ENCODE data around the gene FBLIM1.

FBLIM1 gene

GRCh38 chr1:15771836-15772515 is 13.4 kb downstream of the FBLIM1 start (continued):
- TF ChIP-seq GLI4 (tag by site-specific recombination; IDR thresholded peaks at IDR 0.05) (no peak), KLF8 (tag by site-specific recombination; IDR thresholded peaks at IDR 0.05) (no peak), ZNF488 (tag by site-specific recombination; IDR thresholded peaks at IDR 0.05) (no peak), ZBTB11 (tag by site-specific recombination; conservative IDR thresholded peaks at IDR 0.05; ENCODE audit: low read depth) (no peak)

GRCh38 chr1:15775706-15776105 is 17.1 kb downstream of the FBLIM1 start:
- no peak overlapping the region for H3K27ac ChIP-seq (ENCODE audit: extremely low read depth, low read depth, low read length)
- CTCF ChIA-PET = no interaction called here

More at GRCh38 chr1:15775706-15776105, 17.1 kb downstream of the FBLIM1 start:
- H3K4me1 ChIP-seq (ENCODE audit: control insufficient read depth, insufficient read depth, low read length) = no peaks in the 10 kb centered on the region
- peaks cover 0 to 76% of the 10 kb centered on the region in 2 experiments; a peak in 2 of 3 replicates for H3K36me3 ChIP-seq (ENCODE audit: control insufficient read depth in 2 of 2, insufficient read depth in 1 of 2, low read length in 2 of 2)
- H3K9me3 ChIP-seq (ENCODE audit: control insufficient read depth, insufficient read depth, low read depth, low read length) = no peaks in the 10 kb centered on the region
- no peak overlapping the region for H3K4me3 ChIP-seq (ENCODE audit: low read depth, low read length)
- TF ChIP-seq ZNF280D (tag by site-specific recombination; IDR thresholded peaks at IDR 0.05) (no peak), MZF1 (tag by site-specific recombination; IDR thresholded peaks at IDR 0.05; ENCODE audit: borderline replicate concordance) (no peak), ZBTB6 (tag by site-specific recombination; IDR thresholded peaks at IDR 0.05) (no peak), ZNF529 (tag by site-specific recombination; IDR thresholded peaks at IDR 0.05; ENCODE audit: insufficient replicate concordance) (no peak)
- POLR2A ChIA-PET = no interaction called here

Data from HEK293 (cell line).